GM23338 (cell line): Measurements from ENCODE around the gene UVRAG.

ENCODE experiments used
- CTCF ChIP-seq, 2 experiments: fragments of 200-600 bp in 1 of 2; sonication (generic) in 1 of 2; conservative IDR thresholded peaks; 2 replicates each; pipeline versions ENCODE4 v1.5.1 to v1.6.1; 2016 to 2017; ENCODE audit warnings: antibody characterized with exemption in 2 of 2, low read depth in 2 of 2, mild to moderate bottlenecking in 2 of 2, moderate library complexity in 1 of 2
- EZH2 ChIP-seq: fragments of 200-600 bp; sonication (generic); IDR thresholded peaks from one replicate; pipeline ENCODE4 v1.8.0; 2017; ENCODE audit warnings: antibody characterized with exemption, mild to moderate bottlenecking, low read depth; ENCODE audit not compliant: unreplicated experiment
- TF ChIP-seq, protein P1 (sequence below): IDR thresholded peaks from one replicate; pipeline ENCODE4 v1.6.1; 2018; ENCODE audit warnings: antibody characterized with exemption; ENCODE audit not compliant: unreplicated experiment

GRCh38 chr11:75986966-75987365 lies 172.0 kb downstream of the UVRAG start:
- no peak for TF ChIP-seq CTCF (conservative IDR thresholded peaks at IDR 0.05; ENCODE audit: low read depth in 2 of 2)
- TF ChIP-seq, protein P1, sequence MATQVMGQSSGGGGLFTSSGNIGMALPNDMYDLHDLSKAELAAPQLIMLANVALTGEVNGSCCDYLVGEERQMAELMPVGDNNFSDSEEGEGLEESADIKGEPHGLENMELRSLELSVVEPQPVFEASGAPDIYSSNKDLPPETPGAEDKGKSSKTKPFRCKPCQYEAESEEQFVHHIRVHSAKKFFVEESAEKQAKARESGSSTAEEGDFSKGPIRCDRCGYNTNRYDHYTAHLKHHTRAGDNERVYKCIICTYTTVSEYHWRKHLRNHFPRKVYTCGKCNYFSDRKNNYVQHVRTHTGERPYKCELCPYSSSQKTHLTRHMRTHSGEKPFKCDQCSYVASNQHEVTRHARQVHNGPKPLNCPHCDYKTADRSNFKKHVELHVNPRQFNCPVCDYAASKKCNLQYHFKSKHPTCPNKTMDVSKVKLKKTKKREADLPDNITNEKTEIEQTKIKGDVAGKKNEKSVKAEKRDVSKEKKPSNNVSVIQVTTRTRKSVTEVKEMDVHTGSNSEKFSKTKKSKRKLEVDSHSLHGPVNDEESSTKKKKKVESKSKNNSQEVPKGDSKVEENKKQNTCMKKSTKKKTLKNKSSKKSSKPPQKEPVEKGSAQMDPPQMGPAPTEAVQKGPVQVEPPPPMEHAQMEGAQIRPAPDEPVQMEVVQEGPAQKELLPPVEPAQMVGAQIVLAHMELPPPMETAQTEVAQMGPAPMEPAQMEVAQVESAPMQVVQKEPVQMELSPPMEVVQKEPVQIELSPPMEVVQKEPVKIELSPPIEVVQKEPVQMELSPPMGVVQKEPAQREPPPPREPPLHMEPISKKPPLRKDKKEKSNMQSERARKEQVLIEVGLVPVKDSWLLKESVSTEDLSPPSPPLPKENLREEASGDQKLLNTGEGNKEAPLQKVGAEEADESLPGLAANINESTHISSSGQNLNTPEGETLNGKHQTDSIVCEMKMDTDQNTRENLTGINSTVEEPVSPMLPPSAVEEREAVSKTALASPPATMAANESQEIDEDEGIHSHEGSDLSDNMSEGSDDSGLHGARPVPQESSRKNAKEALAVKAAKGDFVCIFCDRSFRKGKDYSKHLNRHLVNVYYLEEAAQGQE = no peak
- TF ChIP-seq EZH2 = no peak
